ENCODE results near the gene ZDHHC17.

- no peak for TF ChIP-seq CTCF (IDR thresholded peaks at IDR 0.05)
- no peak for TF ChIP-seq POLR2A (IDR thresholded peaks at IDR 0.05)
Measured at GRCh38 chr12:76739896-76740295, 24.0 kb upstream of the ZDHHC17 start.
